Ramos (cell line): ENCODE results near the gene MKX.

Experiments
- in situ Hi-C: fragments of 300-500 bp; cut with MboI; formaldehyde crosslinking; loops from one replicate; pipeline ENCODE4 v1.14.3; 2022; ENCODE audit warnings: low sequenced_read_pairs; ENCODE audit not compliant: unreplicated experiment

The MKX gene, protein sequence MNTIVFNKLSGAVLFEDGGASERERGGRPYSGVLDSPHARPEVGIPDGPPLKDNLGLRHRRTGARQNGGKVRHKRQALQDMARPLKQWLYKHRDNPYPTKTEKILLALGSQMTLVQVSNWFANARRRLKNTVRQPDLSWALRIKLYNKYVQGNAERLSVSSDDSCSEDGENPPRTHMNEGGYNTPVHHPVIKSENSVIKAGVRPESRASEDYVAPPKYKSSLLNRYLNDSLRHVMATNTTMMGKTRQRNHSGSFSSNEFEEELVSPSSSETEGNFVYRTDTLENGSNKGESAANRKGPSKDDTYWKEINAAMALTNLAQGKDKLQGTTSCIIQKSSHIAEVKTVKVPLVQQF

DNA sequence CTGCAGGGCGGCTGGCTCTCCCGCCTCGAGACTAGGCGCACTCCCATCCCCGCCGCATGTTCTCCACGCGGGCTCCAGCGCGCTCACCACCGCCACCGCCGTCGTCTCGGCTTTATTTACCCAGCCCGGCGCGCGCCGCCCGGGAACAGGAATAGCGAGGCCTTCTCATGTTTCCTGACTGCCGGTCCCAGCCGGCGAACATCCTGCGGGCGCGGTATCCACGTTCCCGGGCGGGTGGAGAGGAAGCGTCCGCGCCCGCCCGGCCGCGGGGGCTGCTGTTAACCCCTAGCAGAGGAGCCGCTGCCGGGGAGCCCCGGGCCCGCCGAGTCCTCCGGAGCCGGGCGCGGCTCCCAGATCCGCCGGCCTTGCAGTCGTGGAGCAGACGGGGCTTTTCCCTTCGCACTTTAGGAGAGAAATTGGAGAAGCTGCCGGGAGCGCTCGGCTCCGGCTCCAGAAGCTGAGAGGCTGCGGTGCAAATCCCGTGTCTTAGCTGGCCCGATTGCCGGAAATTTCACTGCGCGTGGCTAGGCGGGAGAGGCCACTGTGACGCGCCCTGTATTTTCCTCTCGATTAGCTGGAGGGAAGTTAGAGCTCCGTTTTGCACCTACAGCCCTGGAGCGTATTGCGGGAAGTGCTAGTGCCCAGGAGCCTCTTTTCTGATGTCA, at the start of gene MKX:
MKX (minus strand) TSS at position 88 of the 665 bp plus-strand sequence. CDS start 2,404 bp downstream, outside the sequence.
- in situ Hi-C loops: loop anchor here (25.0 kb wide), 1 partner anchor 641 kb away; no protein-coding TSS in a partner anchor

DNA sequence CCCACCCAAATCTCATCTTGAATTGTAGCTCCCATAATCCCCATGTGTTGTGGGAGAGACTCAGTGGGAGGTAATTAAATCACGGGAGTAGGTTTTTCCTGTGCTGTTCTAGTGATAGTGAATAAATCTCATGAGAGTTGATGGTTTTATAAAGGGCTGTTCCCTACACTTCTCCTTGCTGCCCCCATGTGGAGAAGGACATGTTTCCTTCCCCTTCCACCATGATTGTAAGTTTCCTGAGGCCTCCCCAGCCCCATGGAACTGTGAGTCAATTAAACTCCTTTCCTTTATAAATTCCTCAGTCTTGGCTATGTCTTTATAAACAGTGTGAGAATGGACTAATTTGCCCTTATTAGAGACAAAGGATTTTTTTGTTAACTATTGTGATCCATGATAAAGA, 48.5 kb upstream of the MKX start:
- in situ Hi-C loops: no loop called here

DNA sequence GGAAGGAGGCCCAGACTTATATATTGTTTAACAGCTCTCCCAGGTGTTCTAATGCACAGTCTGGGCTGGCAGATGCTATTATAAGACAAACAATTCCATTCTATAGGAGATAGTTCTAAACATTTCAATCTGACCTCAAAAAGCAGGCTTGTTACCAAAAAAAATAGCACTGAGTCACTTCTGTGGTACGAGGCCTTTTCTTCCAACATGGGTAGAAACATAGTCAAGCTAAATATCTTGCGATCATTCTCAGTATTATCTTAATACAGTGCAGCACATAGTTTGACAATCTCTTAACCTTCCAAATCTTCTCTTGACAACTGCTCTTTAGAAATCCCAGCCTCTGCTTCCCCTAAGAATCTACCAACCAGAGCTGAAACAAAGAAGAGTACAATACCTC, 46.6 kb upstream of the MKX start:
- in situ Hi-C loops: no loop called here

DNA sequence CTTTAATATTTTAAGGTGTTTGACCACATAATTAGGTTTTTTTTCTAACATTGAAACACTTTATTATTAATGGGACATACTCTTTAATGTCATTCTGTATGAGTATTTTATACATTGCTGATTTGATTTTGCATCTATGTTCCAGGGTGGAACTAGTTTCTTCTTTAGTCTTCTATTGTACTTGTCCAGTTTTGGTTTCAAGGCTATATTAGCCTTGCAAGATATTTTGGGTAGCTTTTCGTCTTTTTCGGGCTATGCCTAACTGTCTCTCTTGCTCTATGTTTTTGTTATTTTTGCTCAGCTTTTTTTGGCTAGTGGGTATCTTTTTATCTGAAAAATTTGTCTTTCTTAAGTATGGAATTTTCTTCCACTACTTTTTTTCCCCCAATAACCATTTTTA, 38.7 kb upstream of the MKX start:
- in situ Hi-C loops: no loop called here

DNA sequence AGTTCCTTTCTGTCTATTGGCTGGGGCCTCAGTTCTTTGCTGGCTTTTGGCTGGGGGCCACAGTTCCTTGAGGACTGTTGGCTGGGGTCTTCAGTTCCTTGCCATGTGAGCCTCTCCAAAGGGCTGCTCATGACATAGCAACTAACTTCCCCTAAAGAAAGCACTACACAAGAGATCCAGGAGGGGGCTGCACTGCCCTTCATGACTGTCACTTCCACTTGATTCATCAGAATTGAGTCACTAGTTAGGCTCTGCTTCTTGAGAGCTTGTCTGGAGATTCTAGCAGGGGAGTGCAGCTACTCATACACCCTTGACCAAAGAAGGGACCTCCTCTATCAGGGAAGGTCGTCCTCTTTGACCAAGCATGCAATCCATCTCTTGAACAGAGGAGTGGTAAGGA, 38.0 kb upstream of the MKX start:
- in situ Hi-C loops: no loop called here

DNA sequence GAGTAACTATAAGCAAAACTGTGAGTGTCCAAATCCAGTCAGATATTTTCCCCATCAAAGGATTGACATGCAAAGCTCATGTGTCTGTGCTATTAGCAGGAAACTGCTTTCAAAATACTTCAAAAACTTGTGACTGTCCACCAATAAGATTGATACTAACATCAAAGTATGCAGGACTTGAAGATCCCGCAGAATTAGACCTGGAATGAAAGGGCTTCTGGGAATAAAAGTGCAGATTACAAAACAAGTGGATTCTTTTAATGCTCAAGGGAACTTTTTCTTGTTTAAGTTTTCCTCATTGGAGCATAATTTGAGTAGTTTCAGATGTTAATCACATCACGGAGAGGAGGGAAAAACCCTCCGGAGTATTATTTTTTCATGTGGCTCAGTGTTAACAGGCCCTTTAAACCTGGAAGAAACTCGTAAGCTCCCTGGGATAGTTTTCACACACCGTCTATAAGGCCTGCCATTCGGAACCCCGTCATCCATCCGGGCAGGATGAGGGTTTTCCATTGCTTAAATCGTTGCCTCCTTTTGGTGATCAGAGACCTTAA, 33.9 kb upstream of the MKX start:
- in situ Hi-C loops: no loop called here

DNA sequence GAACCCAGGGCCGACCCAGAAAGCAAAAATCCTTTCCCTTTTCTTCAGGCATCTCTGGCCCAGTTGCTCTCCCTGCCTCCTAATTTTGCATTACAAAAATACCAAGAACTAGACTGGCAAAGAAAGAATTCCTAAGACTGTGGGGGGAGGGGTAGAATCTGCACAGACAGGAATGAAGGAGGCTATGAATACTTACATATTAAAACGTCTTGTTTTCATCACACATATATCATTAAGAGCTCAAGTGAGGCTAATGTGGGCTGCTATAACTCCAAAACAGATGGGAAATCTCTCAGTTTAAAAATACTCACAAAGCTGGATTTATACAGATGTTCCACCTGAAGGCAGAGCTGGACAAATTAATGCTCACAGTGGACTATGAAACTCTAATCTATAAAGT, 29.2 kb upstream of the MKX start:
- in situ Hi-C loops: no loop called here

DNA sequence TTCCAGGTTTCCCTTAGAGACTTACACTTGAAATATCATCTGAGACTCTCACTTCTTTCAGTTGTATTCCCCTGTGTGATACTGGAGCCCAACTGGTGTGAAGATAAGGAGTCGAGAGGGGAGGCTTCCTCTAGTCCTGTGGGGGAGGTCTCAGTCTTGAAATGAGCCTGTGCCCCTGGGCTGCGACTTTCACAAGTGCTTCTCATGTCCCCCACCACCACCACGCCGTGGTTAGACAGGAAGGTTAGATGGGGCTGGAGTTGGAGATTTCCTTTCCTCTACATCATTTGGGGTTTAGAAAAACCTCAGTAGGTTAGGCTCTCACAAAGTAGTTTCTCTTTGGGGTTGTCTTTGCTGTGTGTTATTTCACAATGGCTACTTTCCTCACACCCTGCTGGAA, 25.6 kb upstream of the MKX start:
- in situ Hi-C loops: no loop called here

DNA sequence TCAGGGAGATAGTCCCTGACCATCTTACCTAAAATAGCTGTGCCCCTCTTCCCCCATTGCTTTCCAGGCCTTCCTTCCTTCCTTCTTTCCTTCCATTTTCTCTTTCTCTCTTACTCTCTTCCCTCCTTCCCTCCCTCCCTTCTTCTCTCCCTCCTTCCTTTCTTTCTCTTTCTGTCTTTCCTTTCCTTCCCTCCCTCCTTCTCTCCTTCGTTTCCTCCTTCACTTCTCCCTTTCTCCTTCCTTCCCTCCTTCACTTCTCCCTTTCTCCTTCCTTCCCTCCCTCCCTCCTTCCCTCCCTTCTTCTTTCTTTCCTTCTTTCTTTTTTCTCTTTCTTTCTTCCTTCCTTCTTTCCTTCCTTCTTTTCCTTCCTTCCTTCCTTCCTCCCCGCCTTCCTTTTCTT, 24.6 kb upstream of the MKX start:
- in situ Hi-C loops: no loop called here

DNA sequence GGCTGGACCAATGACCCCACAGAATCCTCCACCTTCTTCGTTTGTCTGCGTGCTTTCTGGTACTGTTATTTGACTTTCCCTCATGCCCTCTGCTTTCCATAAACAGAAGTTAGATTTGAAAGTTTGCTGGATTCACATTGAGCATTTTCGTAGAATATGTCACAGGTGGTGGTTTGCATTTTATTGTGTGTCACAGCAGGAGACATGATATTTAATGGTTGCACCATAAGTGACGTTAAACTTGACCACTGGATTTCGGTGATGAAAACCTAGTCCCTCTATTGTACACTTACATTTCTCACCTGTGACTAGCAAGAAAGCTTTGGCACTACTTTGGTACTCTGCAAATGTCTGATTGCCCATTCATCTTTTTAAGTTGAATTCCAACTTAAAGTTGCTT, 15.2 kb upstream of the MKX start:
- in situ Hi-C loops: no loop called here

DNA sequence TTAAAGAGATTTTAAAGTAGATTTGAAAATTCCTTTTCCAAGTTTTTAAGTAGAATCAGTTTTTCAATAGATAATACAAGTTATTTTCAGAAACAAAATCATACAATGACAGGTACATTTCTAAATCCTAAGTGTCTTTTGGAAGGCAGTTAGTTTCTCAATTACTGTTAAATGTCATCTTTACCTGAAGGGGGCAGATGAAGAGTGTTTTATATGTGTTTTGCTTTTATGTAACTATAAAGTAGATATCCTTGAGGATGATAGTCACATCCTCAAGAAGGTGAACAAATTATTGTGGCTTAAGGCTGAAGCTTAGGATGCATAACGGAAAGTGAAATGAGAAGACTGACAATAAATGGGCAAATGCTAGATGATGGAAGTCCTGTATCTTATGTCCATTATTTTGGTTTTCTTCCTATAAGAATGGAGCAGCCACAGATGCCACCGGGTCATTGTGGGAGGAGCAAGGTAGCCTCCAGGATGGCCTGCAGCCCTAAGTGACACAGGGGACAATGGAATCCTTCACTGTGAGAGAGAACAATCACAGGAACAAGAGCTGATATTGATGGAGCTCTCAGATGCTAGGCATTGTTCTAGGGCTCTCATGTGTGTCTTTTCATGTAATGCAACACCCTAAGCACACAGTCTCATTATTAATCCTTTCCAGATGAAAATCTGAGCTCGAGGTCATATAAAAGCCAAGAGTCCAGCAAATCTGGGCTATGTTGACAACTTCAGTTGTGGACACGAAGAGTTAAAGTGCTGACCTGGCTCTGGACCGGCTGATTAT, 14.1 kb upstream of the MKX start:
- in situ Hi-C loops: no loop called here

DNA sequence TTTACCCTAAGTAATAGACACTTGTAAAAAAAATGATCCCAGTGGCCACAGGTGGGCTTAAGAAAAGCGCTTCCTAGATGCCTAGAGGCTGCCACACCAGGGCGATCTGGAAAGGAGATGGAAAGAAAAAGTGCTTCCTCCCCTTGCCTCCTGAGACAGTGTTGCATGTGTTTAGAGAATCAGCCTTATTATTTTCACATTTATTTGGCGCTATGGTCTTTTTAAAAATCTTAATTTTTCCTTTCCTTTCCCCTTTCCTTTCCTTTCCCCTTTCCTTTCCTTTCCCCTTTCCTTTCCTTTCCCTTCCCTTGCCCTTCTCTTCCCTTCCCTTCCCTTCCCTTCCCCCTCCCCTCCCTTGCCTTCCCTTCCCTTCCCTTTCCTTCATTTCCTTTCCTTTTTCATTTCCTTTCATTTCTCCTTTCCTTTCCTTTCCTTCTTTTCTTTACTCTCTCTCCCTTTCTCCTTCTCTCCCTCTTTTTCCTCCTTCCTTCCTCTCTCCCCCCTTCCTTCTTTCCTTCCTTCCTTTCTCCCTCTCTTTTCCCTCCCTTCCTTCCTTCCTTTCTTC, 7.1 kb upstream of the MKX start:
- in situ Hi-C loops: no loop called here

DNA sequence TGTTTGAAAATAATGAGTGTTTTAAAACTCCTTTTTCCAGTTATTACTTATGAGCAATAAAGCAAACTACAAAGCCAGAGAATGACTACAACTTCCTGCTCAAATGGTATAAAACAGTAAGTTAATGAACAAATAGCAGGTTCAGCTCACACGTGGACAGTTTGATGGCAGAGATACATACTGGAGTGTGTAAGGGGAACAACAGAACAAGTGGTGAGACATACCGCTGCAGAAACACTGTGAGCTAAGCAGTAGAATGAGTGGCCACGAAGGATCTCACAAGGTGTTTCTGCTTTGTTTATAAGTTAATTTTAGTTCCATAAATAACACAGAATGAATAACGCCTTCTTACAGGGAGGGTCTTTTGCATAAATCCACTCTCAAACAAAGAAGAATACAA, 3.0 kb upstream of the MKX start:
- in situ Hi-C loops: loop anchor here (25.0 kb wide), 1 partner anchor 639 kb away; no protein-coding TSS in a partner anchor

DNA sequence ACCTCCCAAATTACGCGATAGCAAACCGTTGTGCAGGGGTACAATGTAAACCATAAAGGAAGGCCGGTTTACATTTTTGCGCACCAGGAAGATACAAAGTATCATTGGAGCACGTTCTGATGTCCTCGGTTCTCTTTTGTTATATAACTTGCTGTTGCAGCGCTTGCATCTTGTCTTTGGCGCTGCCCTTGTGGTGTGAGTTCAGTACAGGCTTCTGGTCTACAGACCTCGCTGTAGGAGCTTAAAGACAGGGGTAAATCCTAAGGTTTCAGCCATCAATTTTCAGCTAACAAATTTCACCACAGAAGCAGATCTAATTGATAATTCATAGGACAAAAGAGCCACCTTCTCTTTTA, 1.5 kb upstream of the MKX start:
- in situ Hi-C loops: loop anchor here (25.0 kb wide), 1 partner anchor 640 kb away; no protein-coding TSS in a partner anchor

DNA sequence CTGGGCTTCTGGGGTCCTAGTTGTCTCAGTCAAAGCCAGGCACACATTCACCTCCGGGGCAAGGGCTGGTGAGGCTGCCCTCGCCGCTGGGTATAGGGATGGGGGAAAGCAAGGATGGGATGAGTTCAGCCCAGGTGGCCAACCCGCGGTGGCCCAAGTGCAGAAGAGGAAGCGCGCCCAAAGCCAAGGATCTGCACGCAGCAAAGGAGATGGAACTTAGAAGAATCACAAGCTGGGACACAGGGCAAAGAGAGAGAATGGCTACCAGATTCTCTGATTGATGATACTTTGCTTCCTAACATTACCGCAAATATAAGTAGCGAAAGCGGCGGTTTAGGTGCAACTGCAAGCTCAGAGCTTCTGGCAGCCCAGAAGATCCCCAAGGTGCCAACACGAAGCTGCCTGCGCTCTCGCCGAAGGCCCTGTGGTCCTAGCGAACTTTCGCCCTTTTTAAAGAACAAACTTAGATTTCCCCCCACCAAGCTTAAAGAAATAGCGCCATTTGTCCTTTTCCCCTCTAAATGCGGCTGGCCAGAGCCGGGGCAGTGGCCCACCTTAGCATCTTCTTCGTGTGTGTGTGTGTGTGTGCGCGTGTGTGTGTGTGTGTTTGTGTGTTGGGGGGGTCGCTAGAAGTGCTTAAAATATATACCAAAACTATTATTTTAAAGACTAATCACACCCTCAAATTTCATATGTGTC, 927 bp upstream of the MKX start:
- in situ Hi-C loops: loop anchor here (25.0 kb wide), 1 partner anchor 641 kb away; no protein-coding TSS in a partner anchor

DNA sequence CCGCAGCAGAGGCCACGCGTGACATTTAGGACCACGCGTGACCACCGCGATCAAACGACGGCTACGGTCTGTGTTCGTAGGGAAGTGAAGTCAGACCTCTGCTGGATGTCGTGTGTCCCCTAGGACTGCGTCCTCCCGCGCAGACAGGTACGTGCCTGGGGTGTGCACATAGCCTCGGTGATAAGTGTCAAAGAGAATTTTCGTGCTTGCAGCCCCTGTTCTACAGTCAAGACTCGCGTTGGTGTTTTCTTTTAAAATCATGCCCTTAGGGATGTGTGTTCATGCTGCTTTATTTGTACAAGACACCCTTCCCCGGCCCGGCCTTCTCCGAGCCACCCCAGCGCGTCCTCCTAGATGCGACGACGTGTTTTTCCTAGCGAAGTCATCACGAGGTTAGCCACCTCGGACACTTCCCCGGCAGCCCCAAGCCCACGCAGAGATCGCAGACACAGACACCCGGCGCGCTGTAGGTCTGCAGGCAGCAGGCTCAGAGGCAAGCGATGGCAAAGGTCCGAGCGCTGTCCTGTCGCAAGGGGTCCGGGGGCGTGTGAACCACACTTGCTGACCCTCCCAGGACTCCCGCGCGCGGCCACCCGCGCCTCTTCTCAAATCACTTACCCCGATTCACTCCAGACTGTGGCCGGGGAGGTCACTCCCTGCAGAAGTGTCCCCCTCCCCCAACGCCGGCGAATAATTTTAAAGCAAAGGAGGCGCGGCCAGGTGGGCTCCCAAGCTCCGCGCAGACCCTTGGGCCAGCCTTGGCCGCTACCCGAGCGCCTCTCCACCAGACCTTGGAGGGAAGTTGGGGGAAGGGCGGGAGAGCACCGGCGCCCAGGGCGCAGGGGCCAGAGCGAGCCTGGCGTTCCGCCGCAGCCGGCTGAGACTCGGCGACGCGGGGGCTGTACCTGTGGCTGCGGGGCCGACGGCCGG, 552 bp downstream of the MKX start:
- in situ Hi-C loops: loop anchor here (25.0 kb wide), 1 partner anchor 642 kb away; no protein-coding TSS in a partner anchor

DNA sequence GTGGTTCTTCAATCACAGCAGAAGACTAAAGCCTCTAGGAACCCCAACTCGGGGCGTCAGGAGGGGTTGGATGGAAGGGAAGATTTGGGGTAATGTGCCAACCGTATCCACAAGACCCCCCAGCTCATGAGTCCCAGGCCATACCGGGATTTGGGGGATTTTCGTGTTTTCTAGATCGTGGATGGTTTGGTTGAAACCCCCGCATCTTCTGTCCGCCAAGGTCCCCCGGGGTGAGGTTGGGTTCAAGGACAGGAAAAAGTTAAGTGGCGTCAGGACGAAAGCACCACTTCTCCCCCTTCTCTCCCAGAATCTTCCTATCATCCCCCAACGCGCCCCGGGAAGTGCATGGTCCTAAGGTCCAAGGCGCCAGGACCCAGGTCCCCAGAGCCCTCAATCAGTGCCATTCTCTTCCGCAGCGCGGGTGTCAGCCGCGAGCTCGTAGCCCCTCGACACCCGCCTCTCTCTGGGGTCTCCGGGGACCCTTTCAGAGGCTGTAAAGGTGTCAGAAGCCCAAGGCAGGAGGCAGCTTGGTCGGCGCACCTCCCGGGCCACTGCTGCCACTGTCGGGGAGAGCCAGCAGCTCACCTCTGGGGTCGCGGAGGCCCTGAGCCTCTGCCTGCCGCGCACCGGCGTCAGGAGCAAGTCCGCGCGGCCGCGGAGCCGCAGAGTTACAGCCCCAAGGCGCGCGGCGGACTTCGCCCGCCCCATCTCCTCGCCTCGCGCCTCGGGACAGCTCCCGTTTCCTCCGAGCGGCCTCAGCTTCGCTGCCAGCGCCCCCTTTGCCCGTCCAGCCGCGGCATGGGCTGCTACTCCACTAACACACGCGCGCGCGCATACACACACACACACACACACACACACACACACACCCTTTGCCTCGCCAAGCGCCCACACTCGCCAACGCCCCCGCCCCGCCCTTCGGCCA, 1.5 kb downstream of the MKX start:
- in situ Hi-C loops: loop anchor here (25.0 kb wide), 1 partner anchor 643 kb away; no protein-coding TSS in a partner anchor
